KOPT-K1 (cell line): ENCODE data around the gene TMEM220.

Experiments used
- H3K27ac ChIP-seq: fragments of 200-600 bp; sonication (generic); 2 replicates; pipeline ENCODE4 v1.5.1; 2016; ENCODE audit warnings: antibody characterized with exemption, mild to moderate bottlenecking, low read depth, low read length; ENCODE audit not compliant: poor library complexity, severe bottlenecking
- H3K36me3 ChIP-seq: fragments of 200-600 bp; sonication (generic); 2 replicates; pipeline ENCODE4 v1.5.1; 2017; ENCODE audit warnings: antibody characterized with exemption, mild to moderate bottlenecking, low read length, moderate library complexity; ENCODE audit not compliant: insufficient read depth
- H3K9me3 ChIP-seq: fragments of 200-600 bp; sonication (generic); 2 replicates; pipeline ENCODE4 v1.5.1; 2017; ENCODE audit warnings: antibody characterized with exemption, low read length, mild to moderate bottlenecking; ENCODE audit not compliant: insufficient read depth, poor library complexity, severe bottlenecking

Gene TMEM220

DNA sequence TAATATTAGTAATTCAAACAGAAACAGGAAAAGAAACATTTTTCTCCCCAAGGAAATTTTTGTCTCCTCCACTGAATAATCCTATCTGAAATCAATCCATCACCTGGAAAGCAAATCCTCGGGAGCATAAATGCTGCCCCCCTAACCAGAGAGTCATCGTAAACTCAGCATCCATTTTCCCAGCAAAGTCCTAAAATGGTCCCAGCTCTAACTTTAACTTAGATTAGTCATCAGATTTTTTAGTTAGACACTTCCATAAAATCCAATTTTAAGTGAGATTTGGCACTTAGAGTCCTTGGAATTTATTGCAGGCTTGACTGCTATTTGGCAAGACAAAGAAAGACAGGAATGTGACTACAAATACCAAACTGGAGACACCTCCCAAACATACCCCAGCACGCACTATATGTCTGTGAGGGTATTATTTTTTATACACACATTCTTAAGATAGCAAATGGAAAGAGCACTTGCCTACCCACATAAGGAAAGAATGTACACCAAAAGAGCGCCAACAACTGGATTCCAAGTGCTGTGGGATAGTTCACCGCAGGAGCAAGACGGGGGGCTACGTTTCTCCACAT is 47.9 kb downstream of the TMEM220 start:
- Histone ChIP-seq H3K36me3 (peaks cover 100% of the 10 kb centered on the region), H3K27ac (no peak overlapping the region)

DNA sequence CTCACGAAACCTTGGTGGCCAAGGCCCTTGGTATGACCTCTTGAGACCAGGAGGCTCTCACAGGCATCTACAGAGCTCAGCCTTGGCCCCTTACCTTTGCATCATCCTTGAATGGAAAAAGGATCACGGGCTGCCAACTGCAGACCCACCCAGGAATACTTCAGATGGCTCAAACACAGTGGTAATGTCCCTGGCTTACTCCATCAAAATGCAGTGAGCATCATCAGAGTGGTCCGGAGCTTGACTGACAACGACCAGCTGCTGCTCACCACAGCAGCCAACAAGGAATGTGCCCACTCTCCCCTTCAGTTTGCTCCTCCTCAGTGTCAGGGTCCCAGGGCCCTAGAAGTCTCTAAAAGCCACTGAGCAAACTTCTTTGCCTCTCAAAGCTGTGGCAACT is 55.1 kb downstream of the TMEM220 start:
- no peak overlapping the region for H3K27ac ChIP-seq
- H3K36me3 ChIP-seq = peaks cover 58% of the 10 kb centered on the region
- no peaks in the 10 kb centered on the region for H3K9me3 ChIP-seq

More for the DNA sequence above, 47.9 kb downstream of the TMEM220 start:
- no peaks in the 10 kb centered on the region for H3K9me3 ChIP-seq

DNA sequence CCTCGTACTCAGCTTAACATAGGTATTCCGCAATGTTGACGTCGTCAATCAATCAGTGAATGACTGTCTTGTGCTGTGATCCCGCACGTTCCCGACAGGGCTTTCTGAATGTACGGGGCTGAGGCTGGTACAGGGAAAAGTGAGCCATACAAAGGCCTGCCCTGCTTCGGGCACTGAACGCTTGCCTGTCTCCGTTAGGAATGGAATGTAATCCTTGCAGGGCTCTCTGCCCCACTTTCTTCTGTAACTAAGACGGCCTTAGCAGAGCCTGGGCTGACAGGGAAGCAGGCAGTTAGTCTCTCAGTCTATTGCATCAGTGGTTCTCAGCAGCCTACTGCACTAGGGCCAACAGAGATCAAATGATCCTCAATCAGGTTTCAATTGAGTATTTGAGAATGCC is 56.5 kb downstream of the TMEM220 start:
- Histone ChIP-seq H3K27ac (no peak overlapping the region), H3K36me3 (peaks cover 44% of the 10 kb centered on the region), H3K9me3 (no peaks in the 10 kb centered on the region)

DNA sequence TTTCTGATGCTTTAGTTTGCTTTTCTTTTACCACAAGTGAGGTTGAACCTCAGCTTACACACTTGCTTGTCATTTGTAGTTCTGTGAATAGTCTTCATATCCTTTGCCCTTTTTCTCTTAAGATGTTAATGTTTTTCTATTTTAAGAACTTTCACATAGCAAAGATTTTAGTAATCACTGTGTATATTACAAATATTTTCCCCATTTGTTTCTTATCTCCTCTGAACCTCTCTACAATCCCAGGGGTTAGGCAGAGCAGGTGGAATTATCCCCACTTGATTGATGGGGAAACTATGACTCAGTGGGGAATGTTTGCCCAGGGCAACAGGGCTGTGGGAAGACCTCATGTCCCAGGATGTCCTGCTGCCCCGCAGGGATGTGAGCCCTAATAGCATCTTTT is 61.0 kb downstream of the TMEM220 start:
- H3K9me3 ChIP-seq = no peaks in the 10 kb centered on the region
- H3K36me3 ChIP-seq = no peaks in the 10 kb centered on the region; the same call in 1 of the 2 replicates
- H3K27ac ChIP-seq = no peak overlapping the region

DNA sequence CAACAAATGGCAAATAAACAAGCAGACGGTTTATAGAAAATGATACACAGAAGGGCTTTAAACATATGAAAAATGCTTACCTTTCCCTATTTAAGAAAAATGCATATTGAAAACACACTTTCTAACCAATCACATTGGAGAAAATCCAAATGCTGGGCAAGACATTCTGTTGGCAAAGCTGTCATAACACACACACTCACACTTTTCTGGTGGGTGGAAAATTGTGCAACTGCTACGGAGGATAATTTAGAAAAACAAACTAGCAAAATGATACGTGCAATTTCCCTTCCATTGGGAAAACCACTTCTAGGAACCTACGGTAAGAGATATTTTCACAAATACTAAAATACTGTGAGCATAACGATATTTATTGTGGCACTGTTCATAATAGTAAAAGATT is 62.9 kb downstream of the TMEM220 start:
- H3K9me3 ChIP-seq = no peaks in the 10 kb centered on the region
- H3K27ac ChIP-seq = no peak overlapping the region
- H3K36me3 ChIP-seq = no peaks in the 10 kb centered on the region

DNA sequence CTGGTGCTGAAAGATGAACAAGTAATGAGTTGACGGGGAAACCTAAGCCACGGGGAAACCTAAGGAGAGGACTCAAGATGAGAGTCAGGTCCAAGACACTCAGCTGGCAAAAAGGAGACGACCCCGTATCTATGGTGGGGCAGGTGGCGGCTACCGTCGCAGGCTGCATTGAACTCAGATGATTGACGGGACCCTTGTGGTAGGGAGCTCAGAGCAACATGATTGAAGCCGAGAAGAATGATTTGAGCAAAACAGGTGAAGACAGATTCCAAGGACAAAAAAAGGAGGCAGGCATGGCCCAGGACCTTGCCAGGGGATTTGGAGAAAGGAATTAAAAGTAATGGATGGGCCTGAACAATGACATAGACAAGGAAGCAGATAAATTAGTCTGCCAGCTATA is 65.3 kb downstream of the TMEM220 start:
- no peaks in the 10 kb centered on the region for H3K9me3 ChIP-seq
- no peaks in the 10 kb centered on the region for H3K36me3 ChIP-seq
- H3K27ac ChIP-seq = no peak overlapping the region
